Measurements from ENCODE around the gene RAD51B.

- TF ChIP-seq CTCF (IDR thresholded peaks at IDR 0.05) (no peak), POLR2AphosphoS5 (IDR thresholded peaks at IDR 0.05) (no peak)
Measured at GRCh38 chr14:68491793-68492192, 672.2 kb downstream of the RAD51B start.
